Prostate gland (tissue), 2 donors: ENCODE measurements around the gene UBALD2. TPM values are rescaled to one million over a fixed set of nuclear protein-coding genes. Genes with fewer than 3 reads are reported as not detected.

ENCODE experiments used
- DNase-seq: peaks from one replicate; pipeline ENCODE4 v3.0.0-alpha.2; 2019; ENCODE audit warnings: low spot score
- H3K27ac ChIP-seq, 2 donors: fragments of 200-600 bp; sonication (generic); 2 replicates each; pipeline ENCODE4 v1.5.1; 2017 to 2019
- H3K27me3 ChIP-seq: fragments of 200-600 bp; sonication (generic); replicated peaks from 2 replicates; pipeline ENCODE4 v1.5.1; 2019; ENCODE audit not compliant: insufficient read depth
- H3K36me3 ChIP-seq, 2 donors: fragments of 200-600 bp; sonication (generic); 1 replicate in 1 of 2; 2 replicates in 1 of 2; pipeline versions ENCODE4 v1.5.1 to v1.8.1; 2017 to 2019
- H3K4me1 ChIP-seq: fragments of 200-600 bp; sonication (generic); replicated peaks from 2 replicates; pipeline ENCODE4 v1.5.1; 2019
- H3K4me3 ChIP-seq, 2 donors: fragments of 200-600 bp; sonication (generic); 2 replicates each; pipeline ENCODE4 v1.5.1; 2017 to 2019
- H3K9me3 ChIP-seq: fragments of 200-600 bp; sonication (generic); 2 replicates; pipeline ENCODE4 v1.5.1; 2017
- CTCF ChIP-seq, 4 experiments: fragments of 200-600 bp in 2 of 4; fragments of 450-650 bp in 2 of 4; sonication (generic) in 2 of 4; IDR thresholded peaks; 1 replicate in 3 of 4; 2 replicates in 1 of 4; pipeline ENCODE4 v1.5.1; 2016 to 2019; ENCODE audit warnings: antibody characterized with exemption in 4 of 4, mild to moderate bottlenecking in 2 of 4, moderate library complexity in 2 of 4
- POLR2A ChIP-seq: fragments of 450-650 bp; IDR thresholded peaks from one replicate; pipeline ENCODE4 v1.6.1; 2016; ENCODE audit warnings: antibody characterized with exemption, mild to moderate bottlenecking
- POLR2AphosphoS5 ChIP-seq: sonication (generic); formaldehyde crosslinking; IDR thresholded peaks from one replicate; pipeline ENCODE4 v1.6.1; 2017; ENCODE audit warnings: antibody characterized with exemption
- WGBS: methylation state at CpG from one replicate; pipeline ENCODE4 v1.1.5; 2018; 5-methylcytosine and 5-hydroxymethylcytosine counted together
- intact Hi-C: fragments of 100-400 bp; cut with DNase I; formaldehyde crosslinking; loops from one replicate; pipeline ENCODE4 v1.14.2; 2022
- total RNA-seq, 2 donors: library from RNA; depleted of rRNA; stranded (reverse); fragments of >200 nt; gene quantifications; one replicate each; pipeline ENCODE4 v1.1.0, GENCODE V29; 2016

Gene UBALD2
- total RNA-seq, 2 donors from 2014 or later: 19.4 to 19.7 TPM

GRCh38 chr17:76268015-76268749, 3.0 kb downstream of the UBALD2 start:
- peaks cover 36% of the 10 kb centered on the region for H3K4me1 ChIP-seq
- H3K27ac ChIP-seq: peak overlapping the region; percentile 59 to 65
- H3K9me3 ChIP-seq: no peaks in the 10 kb centered on the region
- no peaks in the 10 kb centered on the region for H3K27me3 ChIP-seq
- intact Hi-C loops: no loop called here
- TF ChIP-seq CTCF (IDR thresholded peaks at IDR 0.05) (no peak), POLR2A (peak; percentile 71), POLR2AphosphoS5 (peak; percentile 79)
- 28% methylated on average over 9 of the region's 9 CpGs for WGBS
- no peaks in the 10 kb centered on the region for H3K36me3 ChIP-seq
- DNase-seq: peak; percentile 73
- H3K4me3 ChIP-seq: no peak overlapping the region

- DNase-seq: no peak
- peak overlapping the region; percentile 59 to 65 for H3K27ac ChIP-seq
- intact Hi-C loops: no loop called here
- no peaks in the 10 kb centered on the region for H3K9me3 ChIP-seq
- H3K4me3 ChIP-seq: no peak overlapping the region
- no peaks in the 10 kb centered on the region for H3K36me3 ChIP-seq
- TF ChIP-seq POLR2AphosphoS5: no peak
- TF ChIP-seq POLR2A: no peak
- no peak for TF ChIP-seq CTCF (IDR thresholded peaks at IDR 0.05)
- no peaks in the 10 kb centered on the region for H3K27me3 ChIP-seq
- WGBS: 74% methylated on average over 12 of the region's 12 CpGs
- peaks cover 30% of the 10 kb centered on the region for H3K4me1 ChIP-seq
Observed at GRCh38 chr17:76268991-76269981, 4.1 kb downstream of the UBALD2 start.

GRCh38 chr17:76270127-76270592, 5.0 kb downstream of the UBALD2 start:
- no peaks in the 10 kb centered on the region for H3K9me3 ChIP-seq
- H3K4me3 ChIP-seq: no peak overlapping the region
- no peaks in the 10 kb centered on the region for H3K36me3 ChIP-seq
- peaks cover 30% of the 10 kb centered on the region for H3K4me1 ChIP-seq
- DNase-seq: no peak
- TF ChIP-seq POLR2A: no peak
- no peak for TF ChIP-seq POLR2AphosphoS5
- no peak for TF ChIP-seq CTCF (IDR thresholded peaks at IDR 0.05)
- no peaks in the 10 kb centered on the region for H3K27me3 ChIP-seq
- intact Hi-C loops: loop anchor here (10.0 kb wide), 1 partner anchor 255 kb away; no protein-coding TSS in a partner anchor
- WGBS: 80% methylated on average over 26 of the region's 26 CpGs
- no peak overlapping the region for H3K27ac ChIP-seq

GRCh38 chr17:76270770-76271668, 5.9 kb downstream of the UBALD2 start:
- Histone ChIP-seq H3K4me3 (peak overlapping the region in 1 of 2 donors; percentile 36), H3K27ac (peak overlapping the region; percentile 73), H3K4me1 (peaks cover 30% of the 10 kb centered on the region), H3K9me3 (no peaks in the 10 kb centered on the region), H3K36me3 (no peaks in the 10 kb centered on the region), H3K27me3 (no peaks in the 10 kb centered on the region)
- WGBS: 87% methylated on average over 14 of the region's 14 CpGs
- intact Hi-C loops: loop anchor here (10.0 kb wide), 1 partner anchor 256 kb away; no protein-coding TSS in a partner anchor
- no peak for TF ChIP-seq CTCF (IDR thresholded peaks at IDR 0.05)
- no peak for TF ChIP-seq POLR2A
- TF ChIP-seq POLR2AphosphoS5: no peak
- DNase-seq: no peak
